ENCODE measurements around the gene CSGALNACT2. TPM values are rescaled to one million over a fixed set of nuclear protein-coding genes. Genes with fewer than 3 reads are reported as not detected.

The CSGALNACT2 gene
- total RNA-seq, 2 donors from 2014 or later, result 31.6 to 36.3 TPM

GRCh38 chr10:43208147-43209073, 70.2 kb downstream of the CSGALNACT2 start:
- no peaks in the 10 kb centered on the region for H3K4me1 Mint-ChIP-seq
- no peak for ATAC-seq (replicated peaks)
- H3K27me3 Mint-ChIP-seq, result no peaks in the 10 kb centered on the region

GRCh38 chr10:43209074-43209455, 70.8 kb downstream of the CSGALNACT2 start:
- H3K27ac Mint-ChIP-seq, result no peak overlapping the region
- H3K4me1 Mint-ChIP-seq, result no peaks in the 10 kb centered on the region
- no peaks in the 10 kb centered on the region for H3K27me3 Mint-ChIP-seq
- H3K9me3 Mint-ChIP-seq, result no peaks in the 10 kb centered on the region
- ATAC-seq (replicated peaks), result no peak
- H3K4me3 Mint-ChIP-seq, result no peak overlapping the region
- H3K36me3 Mint-ChIP-seq (ENCODE audit: low read depth), result no peaks in the 10 kb centered on the region

More at GRCh38 chr10:43208147-43209073, 70.2 kb downstream of the CSGALNACT2 start:
- Mint-ChIP-seq H3K4me3 (no peak overlapping the region), H3K27ac (no peak overlapping the region), H3K36me3 (ENCODE audit: low read depth) (no peaks in the 10 kb centered on the region), H3K9me3 (no peaks in the 10 kb centered on the region)

GRCh38 chr10:43209651-43210141, 71.5 kb downstream of the CSGALNACT2 start:
- ATAC-seq (replicated peaks), result no peak
- no peaks in the 10 kb centered on the region for H3K36me3 Mint-ChIP-seq (ENCODE audit: low read depth)
- no peaks in the 10 kb centered on the region for H3K9me3 Mint-ChIP-seq
- no peak overlapping the region for H3K27ac Mint-ChIP-seq
- H3K27me3 Mint-ChIP-seq, result no peaks in the 10 kb centered on the region
- no peaks in the 10 kb centered on the region for H3K4me1 Mint-ChIP-seq
- H3K4me3 Mint-ChIP-seq, result no peak overlapping the region

GRCh38 chr10:43210556-43210955, 72.3 kb downstream of the CSGALNACT2 start:
- Mint-ChIP-seq H3K4me3 (no peak overlapping the region), H3K27ac (no peak overlapping the region), H3K27me3 (no peaks in the 10 kb centered on the region), H3K4me1 (no peaks in the 10 kb centered on the region), H3K9me3 (no peaks in the 10 kb centered on the region), H3K36me3 (ENCODE audit: low read depth) (no peaks in the 10 kb centered on the region)
- no peak for ATAC-seq (replicated peaks)

GRCh38 chr10:43211030-43211429, 72.8 kb downstream of the CSGALNACT2 start:
- no peaks in the 10 kb centered on the region for H3K4me1 Mint-ChIP-seq
- H3K27me3 Mint-ChIP-seq, result no peaks in the 10 kb centered on the region
- no peak overlapping the region for H3K27ac Mint-ChIP-seq
- no peak overlapping the region for H3K4me3 Mint-ChIP-seq
- peak; percentile 68 for ATAC-seq (replicated peaks)
- no peaks in the 10 kb centered on the region for H3K9me3 Mint-ChIP-seq
- no peaks in the 10 kb centered on the region for H3K36me3 Mint-ChIP-seq (ENCODE audit: low read depth)

- Mint-ChIP-seq H3K27me3 (no peaks in the 10 kb centered on the region), H3K36me3 (ENCODE audit: low read depth) (no peaks in the 10 kb centered on the region), H3K4me3 (no peak overlapping the region), H3K4me1 (no peaks in the 10 kb centered on the region), H3K9me3 (no peaks in the 10 kb centered on the region), H3K27ac (no peak overlapping the region)
- no peak for ATAC-seq (replicated peaks)
Observed at GRCh38 chr10:43211431-43212042, 73.3 kb downstream of the CSGALNACT2 start.

GRCh38 chr10:43212043-43212721, 73.9 kb downstream of the CSGALNACT2 start:
- no peaks in the 10 kb centered on the region for H3K27me3 Mint-ChIP-seq
- no peak overlapping the region for H3K27ac Mint-ChIP-seq
- H3K4me1 Mint-ChIP-seq, result no peaks in the 10 kb centered on the region
- ATAC-seq (replicated peaks), result no peak
- H3K9me3 Mint-ChIP-seq, result no peaks in the 10 kb centered on the region
- no peaks in the 10 kb centered on the region for H3K36me3 Mint-ChIP-seq (ENCODE audit: low read depth)
- no peak overlapping the region for H3K4me3 Mint-ChIP-seq

GRCh38 chr10:43214071-43214955, 76.1 kb downstream of the CSGALNACT2 start:
- no peaks in the 10 kb centered on the region for H3K9me3 Mint-ChIP-seq
- no peaks in the 10 kb centered on the region for H3K27me3 Mint-ChIP-seq
- no peak overlapping the region for H3K4me3 Mint-ChIP-seq
- H3K27ac Mint-ChIP-seq, result no peak overlapping the region
- no peaks in the 10 kb centered on the region for H3K36me3 Mint-ChIP-seq (ENCODE audit: low read depth)
- no peaks in the 10 kb centered on the region for H3K4me1 Mint-ChIP-seq
- ATAC-seq (replicated peaks), result no peak

GRCh38 chr10:43214956-43215561, 76.8 kb downstream of the CSGALNACT2 start:
- no peaks in the 10 kb centered on the region for H3K9me3 Mint-ChIP-seq
- H3K4me1 Mint-ChIP-seq, result no peaks in the 10 kb centered on the region
- H3K27ac Mint-ChIP-seq, result no peak overlapping the region
- H3K36me3 Mint-ChIP-seq (ENCODE audit: low read depth), result no peaks in the 10 kb centered on the region
- no peaks in the 10 kb centered on the region for H3K27me3 Mint-ChIP-seq
- no peak overlapping the region for H3K4me3 Mint-ChIP-seq
- no peak for ATAC-seq (replicated peaks)

GRCh38 chr10:43215758-43216455, 77.7 kb downstream of the CSGALNACT2 start:
- Mint-ChIP-seq H3K9me3 (no peaks in the 10 kb centered on the region), H3K36me3 (ENCODE audit: low read depth) (no peaks in the 10 kb centered on the region), H3K27me3 (no peaks in the 10 kb centered on the region), H3K4me3 (no peak overlapping the region), H3K27ac (no peak overlapping the region), H3K4me1 (no peaks in the 10 kb centered on the region)
- no peak for ATAC-seq (replicated peaks)

- no peaks in the 10 kb centered on the region for H3K4me1 Mint-ChIP-seq
- H3K27me3 Mint-ChIP-seq, result no peaks in the 10 kb centered on the region
- no peak overlapping the region for H3K27ac Mint-ChIP-seq
- ATAC-seq (replicated peaks), result no peak
- no peaks in the 10 kb centered on the region for H3K36me3 Mint-ChIP-seq (ENCODE audit: low read depth)
- no peaks in the 10 kb centered on the region for H3K9me3 Mint-ChIP-seq
- H3K4me3 Mint-ChIP-seq, result no peak overlapping the region
Observed at GRCh38 chr10:43216931-43217562, 78.8 kb downstream of the CSGALNACT2 start.

- H3K9me3 Mint-ChIP-seq, result no peaks in the 10 kb centered on the region
- H3K4me1 Mint-ChIP-seq, result no peaks in the 10 kb centered on the region
- H3K27ac Mint-ChIP-seq, result no peak overlapping the region
- H3K27me3 Mint-ChIP-seq, result no peaks in the 10 kb centered on the region
- no peak for ATAC-seq (replicated peaks)
- no peaks in the 10 kb centered on the region for H3K36me3 Mint-ChIP-seq (ENCODE audit: low read depth)
- H3K4me3 Mint-ChIP-seq, result no peak overlapping the region
Observed at GRCh38 chr10:43217563-43218205, 79.4 kb downstream of the CSGALNACT2 start.

Measured in activated T-helper 17 cell treated with anti-CD3 and anti-CD28 coated beads, Interleukin-2, amount 50 U/mL, for 72 hours (primary cell).